ENCODE measurements around the gene KIRREL1. TPM values are rescaled to one million over a fixed set of nuclear protein-coding genes. Genes with fewer than 3 reads are reported as not detected.

The KIRREL1 gene
- total RNA-seq, 2 experiments from 2014 or later, result not detected

GRCh38 chr1:157955221-157955620 is 38.2 kb upstream of the KIRREL1 start:
- peaks cover 0 to 4% of the 10 kb centered on the region in 2 experiments for H3K27me3 ChIP-seq (ENCODE audit: control insufficient read depth in 1 of 2, insufficient read depth in 2 of 2, low read length in 2 of 2)
- TF ChIP-seq, protein P1, sequence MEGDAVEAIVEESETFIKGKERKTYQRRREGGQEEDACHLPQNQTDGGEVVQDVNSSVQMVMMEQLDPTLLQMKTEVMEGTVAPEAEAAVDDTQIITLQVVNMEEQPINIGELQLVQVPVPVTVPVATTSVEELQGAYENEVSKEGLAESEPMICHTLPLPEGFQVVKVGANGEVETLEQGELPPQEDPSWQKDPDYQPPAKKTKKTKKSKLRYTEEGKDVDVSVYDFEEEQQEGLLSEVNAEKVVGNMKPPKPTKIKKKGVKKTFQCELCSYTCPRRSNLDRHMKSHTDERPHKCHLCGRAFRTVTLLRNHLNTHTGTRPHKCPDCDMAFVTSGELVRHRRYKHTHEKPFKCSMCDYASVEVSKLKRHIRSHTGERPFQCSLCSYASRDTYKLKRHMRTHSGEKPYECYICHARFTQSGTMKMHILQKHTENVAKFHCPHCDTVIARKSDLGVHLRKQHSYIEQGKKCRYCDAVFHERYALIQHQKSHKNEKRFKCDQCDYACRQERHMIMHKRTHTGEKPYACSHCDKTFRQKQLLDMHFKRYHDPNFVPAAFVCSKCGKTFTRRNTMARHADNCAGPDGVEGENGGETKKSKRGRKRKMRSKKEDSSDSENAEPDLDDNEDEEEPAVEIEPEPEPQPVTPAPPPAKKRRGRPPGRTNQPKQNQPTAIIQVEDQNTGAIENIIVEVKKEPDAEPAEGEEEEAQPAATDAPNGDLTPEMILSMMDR (IDR thresholded peaks at IDR 0.05), result no peak
- no peak overlapping the region for H3K4me3 Mint-ChIP-seq
- DNase-seq (no peak), ATAC-seq (ENCODE audit: poor library complexity) (no peak)
- no peaks in the 10 kb centered on the region for H3K4me1 ChIP-seq (ENCODE audit: insufficient read depth, low read length)
- H3K27me3 Mint-ChIP-seq, result peaks cover 56% of the 10 kb centered on the region
- no peak overlapping the region for H3K27ac Mint-ChIP-seq
- CTCF ChIA-PET, result no interaction called here
- H3K36me3 Mint-ChIP-seq (ENCODE audit: low read depth), result no peaks in the 10 kb centered on the region
- POLR2A ChIA-PET, result no interaction called here
- H3K4me1 Mint-ChIP-seq (ENCODE audit: low read depth), result no peaks in the 10 kb centered on the region
- intact Hi-C loops (cut with DNase I, micrococcal nuclease), result no loop called here
- H3K4me3 ChIP-seq (ENCODE audit: low read length), result no peak overlapping the region
- no peaks in the 10 kb centered on the region for H3K36me3 ChIP-seq (ENCODE audit: insufficient read depth, low read length)
- no peaks in the 10 kb centered on the region for H3K9me3 ChIP-seq (ENCODE audit: control insufficient read depth in 1 of 2, insufficient read depth in 1 of 2, low read length in 2 of 2)
- no peak overlapping the region for H3K27ac ChIP-seq (ENCODE audit: low read depth in 1 of 2, low read length in 2 of 2)
- H3K9me3 Mint-ChIP-seq, result no peaks in the 10 kb centered on the region

DNA sequence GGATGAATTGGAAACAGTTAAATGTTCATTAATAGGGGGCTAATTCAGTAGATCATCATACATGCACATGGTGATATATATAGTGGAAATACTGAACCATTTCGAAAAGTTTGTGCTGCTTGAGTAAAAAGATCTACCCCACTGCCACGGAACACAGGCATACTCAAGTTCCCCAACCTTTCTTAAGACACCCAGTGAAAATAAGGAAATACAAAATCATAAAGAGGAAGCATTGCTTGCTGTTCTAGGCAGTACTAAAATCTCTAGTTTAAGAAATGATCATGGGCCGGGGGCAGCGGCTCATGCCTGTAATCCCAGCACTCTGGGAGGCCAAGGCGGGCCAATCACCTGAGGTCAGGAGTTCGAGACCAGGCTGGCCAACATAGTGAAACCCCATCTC is 37.6 kb upstream of the KIRREL1 start:
- Histone ChIP-seq H3K4me3 (ENCODE audit: low read length) (no peak overlapping the region), H3K4me1 (ENCODE audit: insufficient read depth, low read length) (no peaks in the 10 kb centered on the region), H3K27ac (ENCODE audit: low read depth in 1 of 2, low read length in 2 of 2) (no peak overlapping the region), H3K27me3 (ENCODE audit: control insufficient read depth in 1 of 2, insufficient read depth in 2 of 2, low read length in 2 of 2) (peaks cover 0 to 4% of the 10 kb centered on the region in 2 experiments), H3K9me3 (ENCODE audit: control insufficient read depth in 1 of 2, insufficient read depth in 1 of 2, low read length in 2 of 2) (no peaks in the 10 kb centered on the region), H3K36me3 (ENCODE audit: insufficient read depth, low read length) (no peaks in the 10 kb centered on the region)
- no peaks in the 10 kb centered on the region for H3K4me1 Mint-ChIP-seq (ENCODE audit: low read depth)
- TF ChIP-seq, protein P1 (IDR thresholded peaks at IDR 0.05), result no peak
- intact Hi-C loops (cut with DNase I, micrococcal nuclease), result no loop called here
- no peak overlapping the region for H3K4me3 Mint-ChIP-seq
- DNase-seq (peak in 3 of 14 experiments; percentile 1 to 20 (median 13)), ATAC-seq (ENCODE audit: poor library complexity) (no peak)
- no peaks in the 10 kb centered on the region for H3K9me3 Mint-ChIP-seq
- no peaks in the 10 kb centered on the region for H3K36me3 Mint-ChIP-seq (ENCODE audit: low read depth)
- ChIA-PET CTCF (no interaction called here), POLR2A (no interaction called here)
- H3K27ac Mint-ChIP-seq, result no peak overlapping the region
- H3K27me3 Mint-ChIP-seq, result peaks cover 56% of the 10 kb centered on the region

DNA sequence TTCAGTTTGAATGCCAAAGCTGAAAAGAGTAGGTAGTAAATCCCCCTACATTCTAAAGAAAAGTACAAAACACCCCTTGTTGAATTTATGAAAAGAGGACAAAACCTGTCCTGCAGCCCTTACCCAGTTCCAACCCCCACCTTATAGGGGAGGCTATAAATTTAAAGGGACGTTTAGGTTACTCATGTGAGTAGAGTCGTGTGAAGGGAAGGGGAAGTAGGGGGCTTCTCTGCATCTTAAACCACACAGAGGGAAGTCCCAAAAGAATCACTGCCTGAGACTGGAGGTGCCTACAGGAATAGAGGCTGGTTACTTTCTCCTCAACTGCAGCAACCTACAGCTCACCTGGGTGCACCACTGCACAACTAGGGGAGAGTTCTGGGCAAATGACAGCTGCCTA is 36.7 kb upstream of the KIRREL1 start:
- Mint-ChIP-seq H3K27ac (no peak overlapping the region), H3K4me3 (no peak overlapping the region), H3K27me3 (peaks cover 57% of the 10 kb centered on the region), H3K4me1 (ENCODE audit: low read depth) (no peaks in the 10 kb centered on the region), H3K36me3 (ENCODE audit: low read depth) (no peaks in the 10 kb centered on the region), H3K9me3 (no peaks in the 10 kb centered on the region)
- H3K9me3 ChIP-seq (ENCODE audit: control insufficient read depth in 1 of 2, insufficient read depth in 1 of 2, low read length in 2 of 2), result no peaks in the 10 kb centered on the region
- intact Hi-C loops (cut with DNase I, micrococcal nuclease), result no loop called here
- no peaks in the 10 kb centered on the region for H3K4me1 ChIP-seq (ENCODE audit: insufficient read depth, low read length)
- H3K27me3 ChIP-seq (ENCODE audit: control insufficient read depth in 1 of 2, insufficient read depth in 2 of 2, low read length in 2 of 2), result peaks cover 0 to 4% of the 10 kb centered on the region in 2 experiments
- DNase-seq, result peak in 2 of 14 experiments; percentile 26 to 35
- no peaks in the 10 kb centered on the region for H3K36me3 ChIP-seq (ENCODE audit: insufficient read depth, low read length)
- H3K4me3 ChIP-seq (ENCODE audit: low read length), result no peak overlapping the region
- no peak overlapping the region for H3K27ac ChIP-seq (ENCODE audit: low read depth in 1 of 2, low read length in 2 of 2)
- TF ChIP-seq, protein P1 (IDR thresholded peaks at IDR 0.05), result no peak
- ATAC-seq (ENCODE audit: poor library complexity), result no peak
- CTCF ChIA-PET, result no interaction called here
- POLR2A ChIA-PET, result no interaction called here
